CD4-positive, alpha-beta T cell treated with Interleukin-17A for 1 hour (primary cell): ENCODE measurements around the gene PRKCD.

Source experiments
- DNase-seq: peaks from one replicate; pipeline ENCODE4 v3.0.0-alpha.2; 2020

PRKCD gene

DNA sequence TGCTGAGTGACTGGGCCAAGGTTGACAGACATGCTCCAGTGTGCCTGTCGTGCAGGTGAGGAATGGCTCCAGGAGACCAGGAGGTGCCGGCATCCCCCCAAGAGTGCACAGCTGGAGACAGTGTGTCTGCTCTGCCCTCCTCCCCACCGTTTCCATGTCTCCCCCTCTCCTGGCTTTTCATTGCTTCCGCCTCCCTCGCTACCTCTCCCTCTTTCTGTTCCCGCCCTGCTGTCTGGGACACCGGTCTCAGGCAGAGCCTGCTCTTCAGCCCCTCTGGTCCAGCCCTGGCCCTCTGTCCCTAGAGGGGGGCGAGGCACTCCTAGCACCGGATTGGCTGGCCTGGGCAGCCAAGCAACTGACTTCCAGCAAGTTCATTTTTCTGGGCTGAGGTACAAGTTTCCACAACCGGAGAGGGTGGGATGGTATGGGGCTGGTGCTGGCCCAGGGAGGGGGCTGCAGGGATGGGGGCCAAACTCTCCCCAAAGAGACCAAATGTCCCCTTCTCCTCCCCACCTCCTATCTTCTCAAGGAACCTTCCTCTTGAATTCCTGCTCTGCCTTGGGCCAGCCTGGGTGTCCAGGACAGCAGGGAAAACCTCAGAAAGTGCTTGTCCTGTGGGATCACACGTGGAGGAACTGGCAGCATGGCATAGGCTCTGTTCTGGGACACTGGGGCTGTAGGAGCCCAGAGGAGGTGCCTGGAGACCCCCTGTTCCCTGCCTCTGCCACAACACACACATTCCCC lies 32.6 kb downstream of the PRKCD start:
- no peak for DNase-seq

DNA sequence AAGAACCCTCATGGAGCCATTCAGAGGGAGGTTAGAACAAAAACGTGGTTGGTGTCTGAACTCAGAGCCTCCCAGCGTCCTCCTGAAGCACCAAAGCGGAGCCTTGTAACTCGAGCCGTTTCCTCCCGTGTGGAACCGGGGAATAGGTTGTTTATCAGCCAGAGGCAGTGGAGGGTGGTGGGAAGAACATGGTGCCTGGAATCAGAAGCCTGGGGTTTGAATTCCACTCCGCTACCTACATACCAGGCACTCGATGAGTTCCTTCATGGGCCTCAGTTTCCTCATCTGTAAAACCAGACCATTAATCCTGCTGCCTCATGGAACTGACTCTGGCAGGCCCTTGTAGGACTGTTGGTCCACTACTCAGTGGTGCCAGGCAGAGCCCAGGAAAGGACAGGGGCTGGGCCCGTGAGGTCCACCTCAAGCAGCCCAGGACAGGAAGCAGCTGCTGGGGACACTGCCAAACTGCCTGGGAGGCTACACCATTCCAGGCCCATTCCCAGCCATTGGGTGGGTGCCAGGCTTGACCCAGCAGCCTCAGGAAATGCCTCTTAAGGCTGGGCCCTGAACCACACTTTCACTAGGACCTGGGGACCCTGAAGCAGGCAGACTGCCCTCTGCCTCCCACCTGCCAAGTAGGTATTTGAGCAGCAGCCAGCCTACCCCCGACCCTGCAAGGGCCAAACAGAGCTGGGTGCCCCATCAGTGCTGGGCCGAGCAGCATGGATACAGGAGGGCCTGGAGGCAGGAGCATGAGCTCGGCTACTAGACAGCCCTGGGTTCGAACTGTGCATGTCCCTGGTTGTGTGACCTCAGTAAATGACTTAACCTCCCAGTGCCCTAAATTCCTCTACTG lies 33.4 kb downstream of the PRKCD start:
- no peak for DNase-seq

DNA sequence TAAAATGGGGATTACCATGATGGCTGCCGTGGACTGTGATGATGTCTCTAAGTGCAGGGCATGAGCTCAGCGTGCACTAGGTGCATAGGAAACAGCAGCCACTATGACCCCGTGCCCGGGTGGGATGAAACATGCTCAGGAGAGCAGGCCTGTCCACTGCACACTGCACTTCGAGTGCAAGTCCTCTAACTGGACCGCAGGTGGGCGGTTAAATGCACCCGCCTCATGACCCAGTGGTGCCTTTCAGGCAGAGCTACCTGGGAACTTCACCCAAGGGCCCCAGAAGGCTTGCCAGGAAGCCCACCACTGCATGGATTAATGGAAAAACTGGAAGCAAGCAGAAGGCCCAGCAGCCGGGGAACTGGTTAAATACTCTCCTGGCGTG lies 34.0 kb downstream of the PRKCD start:
- no peak for DNase-seq

DNA sequence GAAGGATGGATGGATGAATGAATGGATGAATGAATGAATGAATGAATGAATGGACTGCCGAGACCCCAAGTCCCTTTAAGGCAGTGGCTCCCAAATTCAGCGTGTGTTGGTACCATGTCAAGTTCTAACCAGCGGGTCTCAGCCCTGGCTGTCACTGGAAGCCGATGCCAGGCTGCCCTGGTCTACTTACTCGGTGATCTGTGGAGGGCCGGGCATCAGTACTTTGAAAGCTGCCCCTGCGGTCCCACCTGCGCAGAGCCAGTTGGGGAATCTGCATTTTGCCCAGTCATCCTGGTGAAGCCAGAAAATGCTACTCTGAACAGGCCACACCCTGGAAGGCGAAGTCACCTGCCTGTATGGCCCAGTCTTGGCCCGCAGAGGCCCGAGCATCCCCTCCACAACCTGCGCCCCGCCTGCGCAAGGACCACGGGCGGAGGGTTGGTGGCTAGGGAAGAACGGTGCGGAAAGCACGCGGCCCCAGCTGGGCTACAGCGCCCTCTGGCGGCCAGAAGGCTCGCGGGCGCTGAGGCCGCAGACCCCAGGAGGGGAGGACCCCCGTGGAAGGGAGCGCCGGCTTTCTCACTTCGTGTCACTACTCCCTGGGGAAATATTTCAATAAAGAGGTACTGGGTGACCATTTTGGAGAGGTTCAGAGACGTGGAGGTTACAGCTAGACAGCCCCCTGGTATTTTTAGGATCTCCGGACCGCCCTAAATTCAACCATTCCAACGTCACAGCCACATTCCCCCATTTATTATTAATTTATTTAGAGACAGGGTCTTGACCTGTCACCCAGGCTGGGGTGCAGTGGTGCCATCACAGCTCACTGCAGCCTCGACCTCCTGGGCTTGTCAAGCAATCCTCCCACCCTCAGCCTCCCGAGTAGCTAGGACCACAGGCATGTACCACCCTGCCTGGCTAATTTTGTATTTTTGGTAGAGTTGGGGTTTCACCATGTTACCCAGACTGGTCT lies 34.9 kb downstream of the PRKCD start:
- DNase-seq = peak; percentile 55

DNA sequence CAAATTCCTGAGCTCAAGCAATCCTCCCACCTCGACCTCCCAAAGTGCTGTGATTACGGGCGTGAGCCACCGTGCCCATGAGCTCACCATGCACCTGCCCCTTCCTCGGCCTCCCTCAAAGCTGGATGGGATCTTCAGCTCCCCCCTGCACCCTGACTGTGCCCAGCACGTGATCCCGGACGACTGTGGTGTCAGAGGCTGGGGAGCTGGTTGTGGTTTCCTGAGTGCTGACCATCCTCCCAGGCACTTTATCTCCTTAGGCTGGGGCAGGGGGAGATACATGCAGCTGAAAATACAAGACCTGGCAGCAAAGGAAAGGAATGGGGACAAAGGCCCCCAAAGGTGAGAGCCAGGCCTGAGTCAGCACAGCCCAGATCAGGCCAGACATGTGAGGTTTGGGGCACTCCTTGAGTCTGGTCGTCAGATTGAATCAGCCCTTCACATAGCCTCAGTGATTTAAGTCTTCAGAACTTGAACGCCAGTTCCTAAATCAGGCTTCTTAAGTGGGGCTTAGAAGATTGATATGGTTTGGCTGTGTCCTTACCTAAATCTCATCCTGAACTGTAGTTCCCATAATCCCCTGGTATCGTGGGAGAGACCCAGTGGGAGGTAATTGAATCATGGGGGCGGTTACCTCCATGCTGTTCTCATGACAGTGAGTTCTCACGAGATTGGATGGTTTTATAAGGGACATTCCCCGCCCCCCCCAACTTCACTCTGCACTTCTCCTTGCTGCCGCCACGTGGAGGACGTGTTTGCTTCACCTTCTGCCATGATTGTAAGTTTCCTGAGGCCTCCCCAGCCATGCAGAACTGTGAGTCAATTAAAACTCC lies 35.8 kb downstream of the PRKCD start:
- DNase-seq = peak; percentile 57

DNA sequence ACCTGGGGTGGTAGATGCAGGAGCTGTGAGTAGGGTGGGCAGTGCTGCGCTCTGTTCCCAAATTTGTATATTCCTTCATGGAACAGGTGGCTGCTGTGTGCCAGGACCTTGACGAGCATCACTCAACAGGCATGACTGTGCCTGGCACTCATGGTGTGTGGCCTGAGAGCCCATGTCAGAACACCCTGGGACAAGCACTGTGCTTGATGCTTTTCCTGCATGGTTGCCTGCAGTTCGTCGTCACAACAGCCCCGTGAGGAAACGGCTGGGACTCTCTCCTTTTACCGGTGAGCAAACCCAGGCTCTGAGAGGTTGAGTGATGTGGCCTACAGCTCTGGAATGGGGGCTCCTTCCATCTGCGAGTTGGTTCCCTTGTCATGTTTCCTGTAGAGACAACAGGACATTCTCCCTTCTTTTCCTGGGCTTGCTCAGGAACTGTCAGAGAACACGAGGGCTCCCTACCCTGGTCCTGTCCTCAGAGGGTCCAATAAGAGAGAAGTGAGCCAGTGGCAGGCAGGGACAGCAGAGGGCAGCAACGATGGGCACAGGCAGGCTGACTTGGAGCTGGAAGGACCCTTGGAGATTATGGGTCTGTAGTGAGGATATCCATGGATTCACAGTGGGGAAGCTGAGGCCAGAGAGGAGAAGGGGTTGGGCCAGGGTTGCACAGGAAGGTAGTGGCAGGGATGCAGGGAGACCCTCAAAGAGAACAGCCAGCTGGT lies 37.4 kb downstream of the PRKCD start:
- no peak for DNase-seq

DNA sequence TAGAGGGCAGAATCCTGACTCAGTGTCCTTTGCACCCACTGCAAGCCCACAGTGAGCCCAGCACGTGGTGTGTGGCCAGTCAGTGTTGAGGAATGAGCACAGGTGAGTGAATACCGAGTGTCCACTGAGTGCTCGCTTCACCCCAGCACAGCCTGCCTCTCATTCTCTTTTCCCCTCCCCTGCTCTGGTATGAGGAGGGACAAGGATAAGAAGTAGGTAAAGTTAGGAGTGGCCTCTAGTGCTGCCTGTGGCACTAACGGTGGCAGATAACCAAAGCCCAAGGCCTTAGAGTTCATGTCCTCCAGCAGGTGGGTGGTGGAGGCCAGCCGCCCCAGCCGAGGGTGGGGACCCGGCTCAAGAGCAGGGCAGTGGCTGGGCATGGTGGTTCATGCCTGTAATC lies 38.0 kb downstream of the PRKCD start:
- DNase-seq = no peak

DNA sequence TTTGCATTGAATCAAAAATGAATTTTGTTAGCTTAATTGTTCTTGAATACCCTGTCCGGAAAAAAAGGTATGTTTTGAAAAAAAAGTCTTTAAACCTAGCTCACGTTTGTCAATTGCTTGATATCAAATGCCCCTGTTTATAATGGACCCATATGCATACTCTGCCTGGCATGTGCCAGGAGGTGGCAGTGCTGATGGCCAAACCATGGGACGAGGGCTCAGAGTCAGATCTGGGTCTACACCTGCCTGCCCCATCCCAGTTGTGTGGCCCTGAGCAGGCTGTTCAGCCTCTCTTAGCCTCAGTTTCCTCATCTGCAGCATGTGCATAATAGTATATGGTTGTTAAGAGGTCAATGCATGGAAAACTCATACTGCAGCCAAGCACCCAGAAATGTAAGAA lies 38.8 kb downstream of the PRKCD start:
- DNase-seq = no peak

DNA sequence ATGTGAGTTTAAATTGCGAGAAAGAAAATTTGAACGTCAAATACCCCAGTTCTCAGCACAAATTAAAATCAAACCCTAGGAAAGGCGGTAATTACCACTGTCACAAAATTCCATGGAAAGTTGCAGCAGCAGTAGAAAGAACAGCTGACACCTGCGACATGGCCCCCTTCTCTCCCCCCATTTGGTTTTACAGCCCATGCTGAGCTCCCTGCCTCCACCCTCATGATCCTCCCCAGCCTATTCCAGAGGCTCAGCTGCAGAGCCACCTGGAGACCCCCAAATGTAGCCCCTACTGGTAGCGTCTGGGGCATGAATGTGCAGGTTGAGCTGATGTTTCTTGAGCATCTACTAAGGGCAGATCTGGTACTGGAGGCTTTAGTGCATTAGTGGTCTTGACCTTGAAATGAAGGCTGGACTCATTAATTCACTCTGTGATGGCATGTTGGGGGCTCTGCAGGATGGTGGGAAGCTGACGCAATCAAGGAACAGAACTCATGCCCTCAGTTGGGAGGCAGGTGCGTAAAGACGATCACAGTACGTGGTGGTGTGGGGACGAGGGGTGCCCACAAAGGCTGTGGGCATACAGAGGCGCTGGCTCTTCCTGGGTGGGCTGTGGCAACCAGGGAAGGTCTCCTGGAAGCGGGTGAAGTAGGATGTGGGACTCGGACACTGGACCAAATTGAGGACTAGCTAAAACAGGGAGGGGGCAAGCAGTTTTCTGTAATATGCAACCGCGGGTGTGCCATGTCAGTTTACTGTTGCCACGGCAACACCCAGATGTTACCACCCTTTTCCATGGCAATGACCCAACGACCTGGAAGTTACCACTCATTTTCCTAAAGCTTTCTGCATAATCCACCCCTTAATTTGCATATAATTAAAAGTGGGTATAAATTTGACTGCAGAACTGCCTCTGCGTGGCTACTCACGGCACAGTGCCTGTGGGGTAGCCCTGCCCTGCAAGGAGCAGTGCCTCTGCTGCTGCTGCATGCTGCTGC lies 39.8 kb downstream of the PRKCD start:
- DNase-seq = no peak

DNA sequence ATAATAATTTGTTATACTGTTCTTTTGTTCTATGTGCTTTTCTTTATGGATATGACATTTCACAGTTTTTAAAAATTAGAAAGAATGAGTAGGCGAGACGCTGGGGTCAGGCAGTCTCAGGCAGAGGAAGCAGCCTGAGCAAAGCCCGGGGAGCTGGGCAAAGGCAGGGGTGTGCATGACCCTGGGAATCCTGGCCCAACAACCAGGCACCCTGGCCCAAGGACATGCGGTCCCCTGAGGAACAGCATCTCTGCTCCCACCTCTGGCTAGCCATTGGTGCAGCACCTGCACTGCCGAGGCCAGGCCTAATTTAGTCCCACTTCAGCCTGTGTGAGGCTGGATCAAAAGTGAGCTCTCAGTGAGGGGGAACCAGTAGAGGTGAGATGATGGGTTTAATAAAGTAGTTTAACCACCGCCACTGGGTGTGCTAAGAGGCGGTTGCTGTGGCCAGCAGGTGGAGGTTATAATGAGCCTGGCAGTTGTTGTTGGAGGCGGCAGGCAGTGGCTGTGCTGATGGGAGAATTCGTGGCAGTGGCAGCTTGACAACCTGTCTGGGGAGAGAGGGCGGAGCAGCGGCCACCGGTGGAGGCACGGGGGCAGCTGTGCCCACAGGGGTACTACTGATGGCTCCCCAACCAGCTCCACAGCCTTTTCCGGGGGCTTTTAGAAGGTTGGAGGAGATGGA lies 41.5 kb downstream of the PRKCD start:
- DNase-seq = no peak

DNA sequence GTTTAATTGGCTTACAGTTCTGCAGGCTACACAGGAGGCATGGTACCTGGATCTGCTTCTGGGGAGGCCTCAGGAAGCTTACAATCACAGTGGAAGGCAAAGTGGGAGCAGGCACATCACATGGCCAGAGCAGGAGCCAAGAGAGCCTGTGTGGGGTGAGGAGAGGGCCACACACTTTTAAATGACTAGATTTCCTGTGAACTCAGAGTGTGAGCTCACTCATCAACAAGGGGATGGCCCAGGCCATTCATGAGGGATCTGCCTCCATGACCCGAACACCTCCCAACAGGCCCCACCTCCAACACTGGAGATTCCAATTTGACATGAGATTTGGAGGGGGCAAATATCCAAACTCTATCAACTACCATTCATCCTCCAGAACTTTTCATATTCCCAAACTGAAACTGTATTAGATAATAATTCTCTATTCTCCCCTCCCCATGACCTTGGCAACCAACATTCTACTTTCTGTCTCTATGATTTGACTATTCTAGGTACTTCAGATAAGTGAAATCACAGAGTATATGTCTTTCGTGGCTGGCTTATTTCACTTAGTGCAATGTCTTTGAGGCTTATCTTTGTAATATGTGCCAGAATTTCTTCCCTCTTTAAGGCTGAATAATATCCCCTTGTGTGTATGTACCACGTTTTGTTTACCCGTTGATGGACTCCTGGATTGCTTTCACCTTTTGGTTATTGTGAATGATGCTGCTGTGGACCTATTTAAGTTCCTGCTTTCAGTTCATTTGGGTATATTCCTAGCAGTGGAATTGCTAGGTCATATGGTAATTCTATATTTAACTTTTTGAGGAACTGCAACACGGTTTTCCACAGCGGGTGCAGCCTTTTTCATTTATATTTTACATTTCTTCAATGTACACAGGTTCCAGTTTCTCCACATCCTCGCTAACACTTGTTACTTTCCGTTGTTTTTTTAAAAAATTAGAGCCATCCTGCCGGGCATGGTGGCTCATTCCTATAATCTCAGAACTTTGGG lies 51.0 kb downstream of the PRKCD start:
- no peak for DNase-seq

DNA sequence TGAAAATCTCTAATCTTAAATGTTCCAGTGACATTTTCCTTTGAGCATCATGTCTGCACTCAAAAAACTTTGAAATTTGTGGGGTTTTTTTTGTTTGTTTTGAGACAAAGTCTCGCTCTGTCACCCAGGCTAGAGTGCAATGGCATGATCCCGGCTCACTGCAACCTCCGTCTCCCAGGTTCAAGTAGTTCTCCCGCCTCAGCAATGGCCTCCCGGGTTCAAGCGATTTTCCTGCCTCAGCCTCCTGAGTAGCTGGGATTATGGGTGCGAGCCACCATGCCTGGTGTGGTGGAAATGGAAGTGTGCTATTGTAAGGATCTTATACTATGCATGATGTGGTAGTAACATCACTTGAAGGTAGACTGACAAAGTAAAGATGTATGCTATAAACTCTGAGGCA lies 52.3 kb downstream of the PRKCD start:
- DNase-seq = no peak

DNA sequence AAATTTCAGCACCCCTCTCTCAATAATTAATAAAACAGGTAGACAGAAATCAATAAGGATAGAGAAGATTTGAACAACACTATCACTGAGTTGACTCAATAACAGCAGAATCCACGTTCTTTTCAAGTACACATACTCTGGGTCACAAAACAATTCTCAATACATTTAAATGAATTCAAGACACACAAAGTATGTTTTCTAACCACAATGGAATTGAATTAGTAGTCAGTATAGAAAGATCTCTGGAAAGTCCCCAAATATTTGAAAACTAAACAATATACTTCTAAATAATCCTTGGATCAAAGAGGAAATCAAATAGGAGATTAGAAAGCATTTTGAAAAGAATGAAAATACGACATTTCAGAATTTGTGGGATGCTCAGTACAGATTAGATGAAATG lies 54.8 kb downstream of the PRKCD start:
- no peak for DNase-seq

DNA sequence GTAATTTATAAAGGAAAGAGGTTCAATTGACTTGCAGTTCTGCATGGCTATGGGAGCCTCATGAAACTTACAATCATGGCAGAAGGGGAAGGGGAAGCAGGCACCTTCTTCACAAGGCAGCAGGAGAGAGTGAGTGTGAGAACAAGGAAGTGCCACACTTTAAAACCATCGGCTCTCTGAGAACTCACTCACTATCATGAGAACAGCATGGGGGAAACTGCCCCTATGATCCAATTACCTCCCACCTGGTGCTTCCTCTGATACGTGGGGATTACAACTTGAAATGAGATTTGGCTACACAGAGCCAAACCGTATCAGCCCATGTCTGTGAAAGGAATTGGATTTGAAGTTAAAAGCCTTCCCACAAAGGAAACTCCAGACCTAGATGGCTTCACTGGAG lies 55.7 kb downstream of the PRKCD start:
- no peak for DNase-seq

DNA sequence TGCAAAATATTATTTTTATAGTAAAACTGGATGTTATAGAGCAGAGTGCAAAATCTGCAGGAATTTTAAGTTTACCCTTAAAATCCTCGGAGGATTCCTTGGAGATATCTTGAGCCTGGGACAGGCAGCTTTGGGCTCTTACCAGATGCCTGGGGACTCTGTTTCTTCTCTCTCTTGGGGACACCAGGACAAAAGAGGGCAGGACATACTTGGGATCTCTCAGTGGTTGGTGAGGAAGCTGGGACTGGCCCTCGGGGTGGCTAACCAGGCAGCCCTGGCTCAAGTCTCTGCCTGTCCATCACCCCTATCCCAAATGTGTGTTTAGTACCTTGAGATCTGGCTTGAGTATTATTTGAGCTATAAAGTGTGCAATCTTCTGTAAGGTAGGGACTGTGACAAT lies 56.2 kb downstream of the PRKCD start:
- DNase-seq = no peak

DNA sequence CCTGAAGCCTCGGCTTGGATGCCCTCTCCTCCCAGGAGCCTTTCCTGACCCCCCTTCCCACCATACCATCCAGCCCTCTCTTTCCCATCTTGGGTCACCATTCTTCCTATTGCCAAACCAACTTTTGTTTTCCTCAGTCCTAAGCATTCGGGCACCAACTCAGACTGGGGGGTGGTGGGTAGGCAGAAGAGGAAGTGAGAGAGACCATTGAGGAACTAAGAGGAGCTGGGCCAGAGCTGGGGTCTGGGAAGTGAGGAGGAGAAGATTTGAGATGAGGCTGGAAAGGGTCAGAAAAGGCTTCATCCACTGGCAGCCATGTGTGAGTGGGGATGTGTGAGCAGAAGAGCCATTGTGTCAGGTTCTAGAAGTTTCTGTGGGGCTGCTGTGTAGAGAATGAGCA lies 57.1 kb downstream of the PRKCD start:
- DNase-seq = no peak

DNA sequence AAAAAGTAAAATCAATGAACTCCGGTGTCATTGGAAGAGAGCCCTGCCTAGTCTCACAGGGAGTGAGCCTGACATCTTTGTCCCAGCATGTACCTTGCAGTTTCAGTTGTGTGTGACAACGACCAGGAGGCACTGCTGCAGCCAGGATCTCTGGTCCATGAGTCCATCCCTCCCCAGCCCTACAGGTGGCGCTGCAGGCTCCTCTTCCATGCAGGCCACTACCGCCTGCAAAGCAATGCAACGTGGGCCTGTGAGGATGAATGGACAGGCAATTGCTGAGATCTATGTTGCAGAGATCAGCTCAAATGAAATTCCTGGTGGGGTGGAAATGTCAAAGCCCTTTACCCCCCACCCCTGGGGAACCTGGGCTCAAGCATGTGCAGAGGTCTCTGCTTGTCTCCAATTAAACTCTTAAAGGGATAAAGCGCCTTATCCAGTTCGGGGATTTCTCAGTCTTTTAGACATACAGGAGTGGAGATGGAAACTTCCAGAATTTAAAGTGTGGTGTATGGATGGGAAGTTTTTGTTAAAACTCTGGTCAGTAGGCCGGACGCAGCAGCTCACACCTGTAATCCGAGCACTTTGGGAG lies 59.0 kb downstream of the PRKCD start:
- DNase-seq = peak; percentile 75

DNA sequence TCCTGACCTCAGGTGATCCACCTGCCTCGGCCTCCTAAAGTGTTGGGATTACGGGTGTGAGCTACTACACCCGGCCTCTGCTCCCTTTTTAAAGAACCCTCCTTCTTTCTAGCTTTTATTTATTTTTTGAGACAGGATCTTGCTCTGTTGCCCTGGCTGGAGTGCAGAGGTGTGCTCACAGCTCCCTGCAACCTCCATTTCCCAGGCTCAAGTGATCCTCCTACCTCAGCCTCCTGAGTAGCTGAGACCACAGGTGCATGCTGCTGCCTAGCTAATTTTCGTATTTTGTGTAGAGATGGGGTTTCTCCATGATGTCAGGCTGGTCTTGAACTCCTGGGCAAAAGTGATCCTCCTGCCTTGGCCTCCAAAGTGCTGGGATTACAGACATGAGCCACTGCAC lies 60.3 kb downstream of the PRKCD start:
- no peak for DNase-seq
